ENCODE data around the gene MCF2L.

Gene MCF2L

DNA sequence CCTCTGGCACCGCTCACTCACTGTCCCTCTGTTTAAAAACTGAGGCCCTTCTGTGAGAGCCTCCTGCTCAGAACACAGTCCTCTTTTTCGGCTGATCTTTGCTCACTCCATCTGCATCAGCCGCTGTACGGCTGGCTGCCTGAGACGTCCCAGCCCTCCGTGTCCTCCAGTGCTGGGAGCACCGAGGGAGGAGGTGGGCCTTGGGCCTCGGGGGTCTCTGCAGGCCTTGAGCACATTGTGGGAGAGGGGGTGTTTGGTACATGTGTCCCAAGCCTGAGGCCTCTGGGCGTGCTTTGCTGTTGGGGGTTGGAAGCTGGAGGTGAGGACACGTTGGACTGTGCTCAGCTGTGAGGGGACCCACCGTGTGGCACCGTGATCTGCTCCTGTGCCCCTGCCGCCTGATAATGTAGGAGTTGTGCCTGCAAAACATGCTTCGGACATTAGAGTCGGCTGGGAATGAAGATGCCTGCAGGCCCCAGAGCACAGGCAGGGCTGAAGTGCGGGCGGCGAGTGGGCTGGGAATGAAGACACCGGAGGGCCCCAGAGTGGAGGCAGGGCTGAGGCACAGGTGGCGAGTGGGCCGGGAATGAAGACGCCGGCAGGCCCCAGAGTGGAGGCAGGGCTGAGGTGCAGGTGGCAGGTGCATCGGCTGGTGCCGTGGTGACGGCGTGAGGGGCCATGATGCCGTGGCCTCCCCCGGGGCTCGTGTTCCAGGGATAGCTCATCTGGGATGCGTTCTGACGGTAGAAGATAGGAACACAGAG lies 30.6 kb downstream of the MCF2L start:
- DNase-seq (ENCODE audit: low read depth) = no peak

DNA sequence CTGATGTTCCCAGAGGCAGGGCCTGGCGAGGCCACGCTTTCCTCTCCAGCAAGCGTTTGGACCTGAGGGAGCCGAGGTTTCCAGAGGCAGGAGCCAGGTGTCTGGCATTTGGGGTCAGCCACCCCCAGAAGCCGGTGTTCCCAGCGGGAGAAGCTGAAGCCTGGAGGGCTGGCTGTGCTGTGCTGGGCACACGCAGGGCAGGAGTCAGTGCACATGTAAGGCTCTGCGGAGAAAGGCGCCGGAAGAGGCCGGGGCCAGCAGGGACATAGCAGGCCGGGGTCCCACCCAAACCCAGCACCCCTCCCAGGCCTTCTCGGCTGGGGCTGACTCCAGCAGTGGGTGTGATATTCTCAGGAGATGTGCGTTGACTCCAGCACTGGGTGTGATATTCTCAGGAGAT lies 31.6 kb downstream of the MCF2L start:
- DNase-seq (ENCODE audit: low read depth) = no peak

DNA sequence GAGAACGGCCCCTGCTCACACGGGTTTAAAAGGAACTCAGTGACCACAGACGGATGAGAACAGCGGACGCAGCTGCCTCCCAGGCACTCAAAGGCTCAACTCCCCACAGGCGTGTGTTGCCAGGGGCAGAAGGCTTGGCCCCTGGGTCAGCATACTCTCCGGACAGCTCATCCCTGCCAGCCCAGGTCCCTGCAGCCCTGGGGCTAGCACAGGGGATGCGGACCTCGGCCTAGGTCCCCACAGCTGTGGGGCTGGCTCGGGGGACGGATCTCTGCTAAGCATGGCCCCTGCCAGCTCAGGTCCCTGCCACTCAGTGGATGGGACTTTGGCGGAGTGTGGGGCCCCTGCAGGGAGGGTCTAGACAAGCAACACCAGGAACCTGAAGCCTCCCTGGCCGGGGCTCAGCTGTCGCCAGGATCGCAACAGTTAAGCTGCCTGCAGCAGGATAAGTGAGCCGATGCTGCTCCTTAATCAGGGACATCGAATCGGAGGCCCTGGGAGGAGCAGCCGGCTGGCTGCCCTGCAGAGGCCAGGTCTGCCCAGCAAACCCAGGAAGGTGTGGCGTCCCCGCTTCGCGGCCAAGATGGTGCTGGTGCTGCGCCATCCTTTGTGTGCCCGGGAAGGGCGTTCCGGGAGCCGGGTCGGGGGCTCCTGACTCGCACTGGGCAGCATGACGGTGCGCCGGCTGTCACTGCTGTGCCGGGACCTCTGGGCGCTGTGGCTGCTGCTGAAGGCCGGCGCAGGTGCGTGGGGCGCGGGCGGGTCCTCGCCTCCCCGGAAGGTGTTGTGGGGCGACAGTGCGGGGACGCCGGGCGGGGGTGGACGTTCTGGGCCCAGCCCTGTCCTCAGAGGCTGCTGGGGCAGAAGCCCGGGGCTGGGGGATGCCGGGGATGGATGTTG lies 32.5 kb downstream of the MCF2L start:
- no peak for DNase-seq (ENCODE audit: low read depth)

DNA sequence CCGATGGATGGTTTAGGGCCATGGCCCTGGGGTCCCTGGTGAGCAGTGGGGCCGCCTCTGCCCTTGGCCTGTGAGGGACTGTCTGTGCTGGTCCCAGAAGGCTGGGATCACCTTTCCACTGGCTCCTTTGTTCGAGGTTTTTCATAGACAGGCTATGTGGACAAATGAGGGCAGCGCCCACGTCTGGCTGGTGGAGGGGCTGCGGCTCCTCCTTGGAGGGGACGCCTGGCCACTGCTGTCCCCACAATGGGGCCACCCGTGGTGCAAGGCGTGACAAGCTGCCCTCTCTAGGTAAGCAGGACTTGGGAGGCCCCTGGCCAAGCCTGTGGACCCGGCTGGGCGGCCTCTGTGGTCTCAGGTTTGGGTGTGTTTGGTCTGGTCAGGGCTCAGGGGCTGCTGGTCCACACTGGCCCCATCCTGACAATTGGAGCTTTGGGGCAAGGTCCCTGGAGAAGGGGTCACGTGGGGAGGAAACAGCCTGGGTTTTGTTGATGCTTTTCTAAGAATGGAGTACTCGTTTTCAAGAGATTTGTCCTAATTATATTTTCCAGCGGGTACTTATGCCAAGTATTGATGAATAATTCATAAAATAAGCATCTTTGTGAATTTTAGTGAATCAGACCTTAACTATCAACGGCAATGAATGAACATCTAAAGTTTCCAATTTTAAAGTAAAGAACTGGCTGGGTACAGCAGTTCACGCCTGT lies 33.3 kb downstream of the MCF2L start:
- no peak for DNase-seq (ENCODE audit: low read depth)

DNA sequence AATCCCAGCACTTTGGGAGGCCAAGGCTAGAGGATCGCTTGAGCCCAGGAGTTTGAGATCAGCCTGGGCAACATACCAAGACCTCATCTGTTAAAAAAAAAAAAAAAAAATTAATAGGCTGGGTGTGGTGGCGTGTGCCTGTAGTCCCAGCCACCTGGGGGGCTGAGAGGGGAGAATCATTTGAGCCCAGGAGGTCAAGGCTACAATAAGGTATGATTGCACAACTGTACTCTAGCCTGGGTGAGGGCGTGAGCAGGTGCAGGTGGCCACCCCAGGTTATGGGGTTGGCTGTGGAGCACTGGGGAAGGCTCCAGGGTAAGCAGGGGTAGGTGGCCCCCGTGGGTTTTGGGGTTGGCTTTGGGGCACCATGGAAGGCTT lies 33.9 kb downstream of the MCF2L start:
- no peak for DNase-seq (ENCODE audit: low read depth)

DNA sequence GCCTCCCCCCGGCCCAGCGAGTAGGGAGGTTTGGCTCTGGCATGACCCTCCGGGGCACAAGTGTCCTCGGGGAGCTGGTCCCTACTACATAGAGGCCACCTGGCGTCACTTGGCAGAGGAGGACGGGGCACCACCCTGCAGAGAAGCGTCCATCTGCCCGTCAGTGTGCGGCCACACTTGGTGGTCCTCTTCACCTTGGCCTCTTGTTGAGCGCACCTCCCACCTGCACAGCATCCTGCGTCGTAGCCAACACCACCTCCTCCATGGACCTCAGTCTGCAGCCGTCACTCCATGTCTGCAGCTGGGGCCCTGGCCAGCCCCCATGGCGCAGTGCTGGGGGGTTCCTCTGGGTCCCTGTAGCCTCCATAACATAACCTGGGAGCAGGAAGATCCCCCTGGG lies 35.1 kb downstream of the MCF2L start:
- no peak for DNase-seq (ENCODE audit: low read depth)

DNA sequence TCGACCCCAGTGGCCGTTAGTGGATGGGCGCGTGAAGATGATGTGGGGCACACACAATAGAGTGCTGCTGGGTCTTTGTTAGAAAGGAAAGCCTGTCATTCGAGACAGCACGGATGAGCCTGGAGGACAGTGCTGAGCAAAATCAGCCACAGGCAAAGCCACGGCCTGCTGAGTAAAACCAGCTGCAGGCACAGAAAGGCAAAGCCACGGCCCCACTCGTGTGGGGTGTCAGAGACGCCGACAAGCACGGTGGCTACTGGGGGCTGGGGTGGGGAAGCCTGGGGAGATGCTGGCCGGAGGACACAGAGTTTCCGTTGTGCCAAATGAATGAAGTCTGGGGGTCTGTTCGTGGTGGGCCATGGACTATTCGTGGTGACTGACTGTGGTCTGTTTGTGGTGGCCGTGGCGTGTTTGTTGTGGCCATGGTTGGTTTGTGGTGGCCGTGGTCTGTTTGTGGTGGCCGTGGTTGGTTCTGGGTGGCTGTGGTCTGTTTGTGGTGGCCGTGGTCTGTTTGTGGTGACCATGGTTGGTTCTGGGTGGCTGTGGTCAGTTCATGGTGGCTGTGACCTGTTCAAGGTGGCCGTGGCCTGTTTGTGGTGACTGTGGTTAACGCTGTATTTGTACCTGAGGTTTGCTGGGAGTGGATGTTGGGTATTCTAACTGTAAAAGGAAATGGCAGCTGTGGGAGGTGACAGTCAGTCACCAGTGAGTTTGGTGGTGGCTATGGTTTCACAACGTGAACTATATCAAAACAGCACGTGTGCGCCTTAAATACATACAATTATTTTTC lies 36.3 kb downstream of the MCF2L start:
- no peak for DNase-seq (ENCODE audit: low read depth)

DNA sequence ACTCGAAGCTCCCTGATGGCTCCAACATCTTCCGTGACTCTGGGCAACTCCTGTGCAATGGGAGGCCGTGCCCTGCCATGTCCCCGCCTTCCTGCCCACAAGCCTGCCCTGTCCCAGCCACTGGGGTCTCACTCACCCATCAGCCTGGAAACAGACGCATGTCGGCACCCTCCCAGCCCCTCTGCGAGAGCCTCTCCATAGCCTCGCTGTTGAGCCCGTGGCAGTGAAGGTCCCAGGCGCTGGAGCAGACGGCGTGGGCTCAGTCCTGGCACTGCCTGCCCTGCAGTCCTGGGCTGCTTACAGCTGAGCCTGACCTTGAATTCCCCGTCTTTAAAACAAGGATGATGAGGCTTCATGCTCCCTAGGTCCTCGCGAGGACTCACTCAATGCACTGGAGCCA lies 37.0 kb downstream of the MCF2L start:
- no peak for DNase-seq (ENCODE audit: low read depth)

DNA sequence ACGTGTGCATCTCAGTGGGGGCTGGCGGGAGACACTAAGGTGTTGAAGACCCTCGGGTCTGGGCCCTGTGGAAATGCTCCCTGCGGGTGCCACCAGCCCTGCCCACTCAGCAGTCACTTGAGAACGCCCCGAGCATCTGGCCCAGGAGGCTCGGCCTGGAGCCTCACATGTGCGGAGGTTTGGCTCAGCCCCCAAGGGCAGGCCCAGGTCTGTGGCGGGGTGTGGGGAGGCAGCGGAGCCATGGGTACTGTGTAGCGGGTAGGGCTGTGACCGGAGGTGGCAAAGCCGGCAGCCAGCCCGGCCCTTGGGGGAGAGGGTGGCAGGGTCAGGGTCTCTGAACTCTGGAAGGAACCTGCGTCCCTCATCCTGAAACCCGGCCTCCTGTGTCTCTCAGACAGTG lies 37.6 kb downstream of the MCF2L start:
- DNase-seq (ENCODE audit: low read depth) = no peak

DNA sequence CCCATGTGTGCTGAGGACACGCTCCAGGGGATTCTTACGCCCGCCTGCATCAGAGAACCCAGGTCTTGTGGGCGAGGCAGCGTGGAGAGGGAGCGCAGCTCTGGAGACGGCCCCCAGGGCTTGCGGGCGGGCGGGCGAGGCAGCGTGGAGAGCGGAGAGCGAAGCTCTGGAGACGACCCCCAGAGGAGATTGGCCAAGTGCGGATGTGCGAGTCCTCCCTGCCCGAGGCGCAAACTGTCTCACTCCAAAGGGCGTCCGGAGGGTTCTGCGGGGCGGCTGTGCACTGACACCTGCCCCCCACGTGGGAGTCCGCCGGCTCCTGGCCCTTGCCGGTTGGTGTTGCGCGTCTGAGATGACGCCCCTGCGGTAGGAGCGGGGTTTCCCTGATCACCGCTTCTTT lies 39.8 kb downstream of the MCF2L start:
- no peak for DNase-seq (ENCODE audit: low read depth)

DNA sequence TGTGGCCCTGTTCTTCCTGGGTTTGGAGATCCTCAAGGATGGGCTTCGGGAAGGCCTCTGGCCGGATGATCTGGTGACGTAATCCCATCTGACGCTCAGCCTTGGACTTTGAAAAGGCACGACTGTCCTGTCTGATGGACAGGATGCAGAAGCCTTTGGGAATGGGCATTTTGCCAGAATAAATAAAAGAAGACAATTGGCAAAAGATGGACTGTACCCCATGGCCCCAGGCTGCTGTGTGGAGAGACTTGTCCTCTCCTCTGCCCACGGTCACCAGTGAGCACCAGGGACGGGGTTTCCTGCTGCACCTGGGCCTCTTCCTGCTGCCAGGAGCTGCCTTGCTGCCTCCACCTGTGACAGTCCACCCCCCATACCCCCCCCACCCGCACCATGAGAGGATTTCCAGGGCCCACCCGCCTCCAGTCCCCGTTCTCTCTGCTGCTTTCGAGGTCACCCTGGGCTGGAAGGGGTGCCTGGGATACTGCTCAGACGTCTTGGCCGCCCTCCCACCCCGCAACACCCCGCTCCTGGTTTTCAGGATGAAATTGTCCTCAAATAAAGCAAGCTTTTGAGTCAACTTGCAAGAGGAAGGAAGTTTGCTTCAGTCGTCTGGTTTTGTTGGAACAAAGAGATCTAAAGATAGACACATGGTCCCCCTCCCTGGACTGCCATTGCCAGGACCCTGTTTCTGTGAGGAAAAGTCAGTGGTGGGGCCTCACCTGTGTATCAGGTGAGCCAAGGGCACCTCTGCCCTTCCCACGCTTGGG lies 40.9 kb downstream of the MCF2L start:
- DNase-seq (ENCODE audit: low read depth) = no peak

DNA sequence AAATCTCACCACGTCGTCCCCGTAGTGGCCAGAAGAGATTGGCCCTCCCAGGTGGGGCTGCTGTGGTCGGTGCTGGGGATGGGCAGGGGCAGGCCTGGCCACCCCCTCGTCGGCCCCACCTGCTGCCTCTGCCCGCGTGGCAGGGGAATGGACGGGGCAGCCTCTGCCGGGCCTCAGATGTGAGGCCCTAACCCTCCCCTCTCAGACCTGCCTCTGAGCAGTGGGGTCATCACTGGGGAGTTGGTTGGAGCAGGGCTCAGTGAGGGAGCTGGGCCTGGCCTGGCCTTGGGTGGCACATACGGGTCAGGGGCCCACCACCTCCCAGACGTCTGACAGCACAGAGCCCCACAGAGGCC lies 41.5 kb downstream of the MCF2L start:
- no peak for DNase-seq (ENCODE audit: low read depth)

DNA sequence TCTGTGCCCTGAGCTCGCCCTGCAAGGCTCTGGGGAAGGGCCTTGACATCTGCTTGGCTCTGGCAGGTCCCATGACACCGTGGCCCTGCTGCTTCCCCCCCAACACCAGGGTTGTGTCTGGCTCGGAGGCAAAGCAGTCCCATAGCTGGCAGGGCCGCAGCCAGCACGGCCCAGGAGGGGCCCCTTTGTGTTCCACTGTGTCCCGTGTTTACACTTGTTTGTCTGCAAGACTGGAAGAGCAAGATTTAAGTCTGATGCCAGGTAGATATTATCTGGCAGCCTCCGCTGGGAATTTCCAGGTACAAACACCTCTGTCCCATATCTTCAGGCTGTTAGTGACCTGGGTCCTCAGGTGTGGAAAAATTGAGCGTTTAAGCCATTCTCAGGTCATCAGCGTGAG lies 44.3 kb downstream of the MCF2L start:
- DNase-seq (ENCODE audit: low read depth) = no peak

DNA sequence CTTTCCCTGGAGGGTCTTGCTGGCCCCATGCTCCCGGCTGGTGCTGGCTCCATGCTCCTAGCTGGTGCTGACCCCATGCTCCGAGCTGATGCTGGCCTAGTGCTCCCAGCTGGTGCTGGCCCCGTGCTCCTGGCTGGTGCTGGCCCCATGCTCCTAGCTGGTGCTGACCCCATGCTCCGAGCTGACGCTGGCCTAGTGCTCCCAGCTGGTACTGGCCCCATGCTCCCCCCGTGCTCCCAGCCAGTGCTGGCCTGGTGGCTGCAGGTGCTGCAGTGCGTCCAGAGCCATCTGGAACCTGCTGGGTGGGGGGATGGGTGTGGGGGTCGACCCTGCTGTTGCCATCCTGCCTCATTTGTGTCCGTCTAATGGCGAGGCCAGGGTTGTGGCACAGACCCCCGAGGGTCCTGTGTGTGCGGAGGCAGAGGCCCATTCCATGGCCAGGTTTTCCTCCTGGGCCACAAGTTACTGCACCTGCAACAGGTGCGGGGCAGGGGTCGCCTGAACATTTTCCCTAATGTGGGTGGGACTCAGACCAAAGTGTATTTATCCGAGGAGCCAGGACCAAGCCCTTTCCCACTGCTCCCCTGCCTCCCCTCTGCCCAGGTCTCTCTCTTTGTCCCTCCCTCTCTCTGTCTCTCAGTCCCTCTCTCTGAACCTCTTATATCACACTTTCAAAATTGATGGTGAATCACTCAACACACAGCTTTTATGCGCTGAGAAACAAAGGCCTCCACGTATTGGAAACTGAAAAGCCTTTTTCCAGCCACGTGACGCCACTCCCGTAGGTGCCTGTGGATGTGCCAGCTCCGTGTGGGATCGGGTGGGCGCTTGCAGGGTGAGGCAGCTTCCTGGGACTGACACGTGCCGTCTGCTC lies 45.1 kb downstream of the MCF2L start:
- DNase-seq (ENCODE audit: low read depth) = no peak

DNA sequence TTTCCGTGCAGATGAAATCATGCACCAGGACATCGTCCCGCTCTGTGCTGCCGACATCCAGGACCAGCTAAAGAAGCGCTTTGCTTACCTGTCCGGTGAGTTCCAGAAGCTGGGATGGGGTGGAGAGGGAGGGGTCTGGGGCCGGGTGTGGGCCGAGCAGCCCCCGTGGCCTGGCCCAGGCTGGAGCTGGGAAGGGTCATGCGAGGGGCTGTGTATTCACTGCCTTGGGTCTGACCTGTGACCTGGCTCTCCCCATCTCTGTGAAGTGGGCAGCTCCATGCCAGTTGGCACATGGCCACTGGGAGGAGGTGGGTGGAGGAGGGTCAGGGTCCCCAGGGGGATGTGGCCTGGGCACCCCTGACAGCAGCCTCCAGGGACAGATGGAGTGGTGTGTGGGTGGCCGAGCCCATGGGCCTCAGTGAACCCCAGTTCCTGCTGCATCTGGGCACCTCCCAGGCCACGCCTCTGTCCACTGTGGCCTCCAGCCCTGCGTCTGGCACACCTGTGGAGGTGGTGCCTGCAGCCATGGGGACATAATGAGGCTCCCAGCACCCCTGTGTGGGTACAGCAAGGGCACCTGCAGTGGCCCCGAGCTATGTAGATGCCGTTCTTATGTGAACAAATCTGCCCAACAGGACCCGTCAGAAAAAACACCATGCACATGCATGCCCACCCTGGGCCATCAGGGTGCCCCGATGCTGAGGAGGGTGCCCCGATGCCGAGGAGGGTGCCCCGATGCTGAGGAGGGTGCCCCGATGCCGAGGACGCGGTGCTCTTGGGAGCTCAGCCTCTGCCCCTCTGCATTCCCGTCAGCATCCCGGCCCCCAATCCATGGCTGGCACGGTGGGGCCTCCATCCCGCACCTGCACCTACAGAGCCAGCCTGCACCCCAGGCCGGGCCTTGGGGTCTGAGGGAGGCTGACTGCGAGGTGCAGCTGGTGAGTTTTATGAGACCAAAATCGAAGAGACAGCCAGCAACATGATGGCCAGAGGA lies 46.0 kb downstream of the MCF2L start:
- no peak for DNase-seq (ENCODE audit: low read depth)

DNA sequence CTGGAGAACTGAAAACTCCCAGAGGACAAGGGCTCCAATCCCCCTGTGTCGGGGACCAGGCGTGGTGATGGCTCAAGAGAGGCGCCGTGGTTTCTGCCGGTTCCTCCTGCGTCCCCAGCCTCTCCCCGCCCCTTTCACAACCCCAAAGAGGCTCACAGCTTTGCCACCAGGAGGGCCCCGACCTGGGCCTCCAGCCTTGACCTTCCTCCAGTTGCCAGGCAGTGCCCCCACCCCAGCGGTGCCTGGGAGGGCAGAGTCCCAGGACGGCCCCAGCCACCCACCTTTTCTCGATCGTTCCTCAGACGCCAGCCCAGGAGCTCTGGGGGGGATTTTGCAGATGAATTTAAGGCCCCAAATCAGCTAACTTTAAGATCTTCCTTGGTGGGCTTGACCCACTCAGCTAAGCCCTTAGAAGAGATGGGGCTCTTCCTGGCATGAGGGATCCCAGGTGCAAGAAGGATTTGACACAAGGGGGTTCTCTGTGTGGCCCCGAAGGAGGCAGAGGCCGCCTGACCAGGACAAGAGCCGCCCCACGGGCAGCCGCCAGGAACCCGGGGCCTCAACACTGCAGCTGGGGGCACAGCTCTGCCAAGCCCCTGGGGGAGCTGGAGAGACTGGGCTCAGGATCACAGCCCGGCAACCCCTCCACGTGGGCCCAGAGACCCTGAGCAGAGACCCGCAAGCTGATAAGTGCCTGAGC lies 47.0 kb downstream of the MCF2L start:
- no peak for DNase-seq (ENCODE audit: low read depth)

DNA sequence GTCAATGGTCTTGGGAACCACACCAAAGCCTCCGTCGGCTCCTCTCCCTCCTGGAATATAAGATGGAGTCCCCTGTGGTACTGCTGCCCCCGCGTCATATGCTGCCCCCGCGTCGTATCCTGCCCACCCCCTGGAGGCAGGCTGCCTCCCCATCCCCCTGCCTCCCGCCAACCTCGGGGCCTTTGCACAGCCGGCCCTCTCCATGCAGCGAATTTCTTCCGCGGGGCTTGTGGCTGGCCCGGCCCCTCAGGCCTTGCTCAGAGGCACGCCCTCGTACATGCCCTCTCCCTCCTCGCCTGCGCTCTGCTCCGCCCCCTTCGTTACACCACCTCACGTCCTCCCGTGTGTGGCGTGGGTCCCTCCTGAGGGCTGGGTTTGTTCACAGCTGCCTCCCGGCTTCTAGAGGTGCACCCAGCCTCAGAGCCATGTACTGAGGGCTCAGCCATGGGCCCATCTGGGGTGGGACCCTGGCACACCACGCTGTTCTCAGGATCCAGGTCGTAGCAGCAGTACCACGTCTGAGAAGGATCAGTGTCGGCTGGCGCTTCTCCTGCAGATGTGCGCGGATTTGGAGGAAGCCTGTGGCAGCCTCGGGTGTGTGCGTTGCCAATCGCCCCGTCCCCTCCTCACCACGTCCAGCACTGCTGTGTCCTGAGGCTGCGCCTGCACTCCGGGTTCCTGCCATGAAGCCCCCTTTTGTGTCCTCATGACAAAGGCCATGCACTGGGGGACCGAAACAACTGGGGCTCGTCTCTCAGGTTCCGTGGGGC lies 47.7 kb downstream of the MCF2L start:
- no peak for DNase-seq (ENCODE audit: low read depth)
